ENCODE results near the gene IGSF21. TPM values are rescaled to one million over a fixed set of nuclear protein-coding genes. Genes with fewer than 3 reads are reported as not detected.

The IGSF21 gene
- total and polyA plus RNA-seq, 12 donors: 0.18 to 16.4 (median 7.0) TPM

- intact Hi-C loops (cut with DNase I): no loop called here
- 72 to 81% (median 77%) methylated on average over 5 to 9 of the region's 9 CpGs for WGBS, 4 donors
- no peak for TF ChIP-seq CTCF (IDR thresholded peaks at IDR 0.05)
- H3K36me3 ChIP-seq (replicated peaks in 1 of 2): no peaks in the 10 kb centered on the region
- no peaks in the 10 kb centered on the region for H3K4me1 ChIP-seq (replicated peaks in 1 of 2)
- H3K27me3 ChIP-seq: no peaks in the 10 kb centered on the region
- H3K27ac ChIP-seq: no peak overlapping the region
- H3K9me3 ChIP-seq (replicated peaks in 1 of 3): no peaks in the 10 kb centered on the region
- no peak overlapping the region for H3K4me3 ChIP-seq
- no peak for DNase-seq
These were observed 222.1 kb downstream of the IGSF21 start for GRCh38 chr1:18329469-18330253.

- Histone ChIP-seq H3K4me3 (no peak overlapping the region), H3K27me3 (no peaks in the 10 kb centered on the region), H3K9me3 (replicated peaks in 1 of 3) (no peaks in the 10 kb centered on the region), H3K36me3 (replicated peaks in 1 of 2) (no peaks in the 10 kb centered on the region), H3K4me1 (replicated peaks in 1 of 2) (no peaks in the 10 kb centered on the region), H3K27ac (no peak overlapping the region)
- intact Hi-C loops (cut with DNase I): no loop called here
- no peak for DNase-seq
- 39 to 54% (median 44%) methylated on average over 6 of the region's 6 CpGs for WGBS, 4 donors
- TF ChIP-seq POLR2A (IDR thresholded peaks at IDR 0.05): no peak
These were observed 225.0 kb downstream of the IGSF21 start for GRCh38 chr1:18332576-18332975.

GRCh38 chr1:18333220-18333619 is 225.6 kb downstream of the IGSF21 start:
- Histone ChIP-seq H3K4me3 (no peak overlapping the region), H3K27me3 (no peaks in the 10 kb centered on the region)
- 80 to 85% (median 83%) methylated on average over 2 to 3 of the region's 3 CpGs for WGBS, 4 donors

GRCh38 chr1:18336801-18337200 is 229.2 kb downstream of the IGSF21 start:
- no peaks in the 10 kb centered on the region for H3K27me3 ChIP-seq
- no peak overlapping the region for H3K4me3 ChIP-seq
- no peaks in the 10 kb centered on the region for H3K9me3 ChIP-seq (replicated peaks in 1 of 3)
- no peaks in the 10 kb centered on the region for H3K36me3 ChIP-seq (replicated peaks in 1 of 2)
- intact Hi-C loops (cut with DNase I): no loop called here
- WGBS, 4 donors: 74 to 95% (median 82%) methylated on average over 4 of the region's 4 CpGs
- TF ChIP-seq CTCF (IDR thresholded peaks at IDR 0.05) (no peak), POLR2A (IDR thresholded peaks at IDR 0.05) (no peak)
- no peaks in the 10 kb centered on the region for H3K4me1 ChIP-seq (replicated peaks in 1 of 2)
- no peak for DNase-seq
- no peak overlapping the region for H3K27ac ChIP-seq

More at GRCh38 chr1:18333220-18333619, 225.6 kb downstream of the IGSF21 start:
- TF ChIP-seq POLR2A (IDR thresholded peaks at IDR 0.05): no peak
- intact Hi-C loops (cut with DNase I): no loop called here
- Histone ChIP-seq H3K4me1 (replicated peaks in 1 of 2) (no peaks in the 10 kb centered on the region), H3K27ac (no peak overlapping the region), H3K9me3 (replicated peaks in 1 of 3) (no peaks in the 10 kb centered on the region), H3K36me3 (replicated peaks in 1 of 2) (no peaks in the 10 kb centered on the region)
- no peak for DNase-seq

- H3K36me3 ChIP-seq (replicated peaks in 1 of 2): no peaks in the 10 kb centered on the region
- H3K4me1 ChIP-seq (replicated peaks in 1 of 2): no peaks in the 10 kb centered on the region
- DNase-seq: no peak
- WGBS, 4 donors: 73 to 88% (median 80%) methylated on average over 6 to 9 of the region's 9 CpGs
- no peak for TF ChIP-seq CTCF (IDR thresholded peaks at IDR 0.05)
- TF ChIP-seq POLR2A (IDR thresholded peaks at IDR 0.05): no peak
- no peak overlapping the region for H3K4me3 ChIP-seq
- no peak overlapping the region for H3K27ac ChIP-seq
- intact Hi-C loops (cut with DNase I): no loop called here
- H3K9me3 ChIP-seq (replicated peaks in 1 of 3): no peaks in the 10 kb centered on the region
- no peaks in the 10 kb centered on the region for H3K27me3 ChIP-seq
These were observed 230.2 kb downstream of the IGSF21 start for GRCh38 chr1:18337757-18338156.
